OCI-LY1 (cell line): ENCODE measurements around the gene ACAT1.
"Not testable (repeated sequence)": the region's sequence is repeated elsewhere in the genome, so short reads cannot be mapped to it uniquely, and the experiment has no call there.

Source experiments
- H2AFZ ChIP-seq: fragments of 200-600 bp; sonication (generic), shearing (Covaris generic); 2 replicates; pipeline ENCODE4 v1.6.0; 2014; ENCODE audit warnings: antibody characterized with exemption, mild to moderate bottlenecking, low read length
- H3F3A ChIP-seq: fragments of 200-600 bp; sonication (generic), shearing (Covaris generic); 2 replicates; pipeline ENCODE4 v1.6.0; 2014; ENCODE audit warnings: mild to moderate bottlenecking, antibody characterized with exemption, low read length, moderate library complexity; ENCODE audit not compliant: insufficient read depth
- H3K27ac ChIP-seq: fragments of 200-600 bp; sonication (generic); 2 replicates; pipeline ENCODE4 v1.5.1; 2014; ENCODE audit warnings: low read length, mixed run types, mild to moderate bottlenecking, low read depth; ENCODE audit not compliant: poor library complexity, severe bottlenecking
- H3K27me3 ChIP-seq: fragments of 200-600 bp; sonication (generic); 2 replicates; pipeline ENCODE4 v1.6.0; 2014; ENCODE audit warnings: antibody characterized with exemption, mild to moderate bottlenecking, low read length, moderate library complexity; ENCODE audit not compliant: insufficient read depth
- H3K36me3 ChIP-seq: fragments of 200-600 bp; sonication (generic); 2 replicates; pipeline ENCODE4 v1.6.1; 2014; ENCODE audit warnings: mild to moderate bottlenecking, antibody characterized with exemption, low read length, moderate library complexity, mixed read lengths; ENCODE audit not compliant: insufficient read depth
- H3K4me1 ChIP-seq: fragments of 200-600 bp; sonication (generic); 2 replicates; pipeline ENCODE4 v1.5.1; 2014; ENCODE audit warnings: mild to moderate bottlenecking, low read length, moderate library complexity; ENCODE audit not compliant: insufficient read depth, severe bottlenecking
- H3K4me2 ChIP-seq: fragments of 200-600 bp; sonication (generic), shearing (Covaris generic); 2 replicates; pipeline ENCODE4 v1.6.1; 2014; ENCODE audit warnings: low read length
- H3K4me3 ChIP-seq: fragments of 200-600 bp; sonication (generic); 2 replicates; pipeline ENCODE4 v1.5.1; 2014; ENCODE audit warnings: low read length, low read depth, mild to moderate bottlenecking, mixed read lengths; ENCODE audit not compliant: poor library complexity, severe bottlenecking
- H3K79me2 ChIP-seq: fragments of 200-600 bp; shearing (Covaris generic); 2 replicates; pipeline ENCODE4 v1.6.1; 2016; ENCODE audit warnings: mixed run types, low read length, mixed read lengths; ENCODE audit not compliant: insufficient read depth
- H3K9ac ChIP-seq: fragments of 200-600 bp; sonication (generic), shearing (Covaris generic); 2 replicates; pipeline ENCODE4 v1.6.1; 2014; ENCODE audit warnings: mild to moderate bottlenecking, low read length, mixed read lengths
- H3K9me2 ChIP-seq: fragments of 200-600 bp; sonication (generic), shearing (Covaris generic); 2 replicates; pipeline ENCODE4 v1.6.1; 2014; ENCODE audit warnings: low read depth, mild to moderate bottlenecking, low read length, mixed read lengths
- H3K9me3 ChIP-seq: fragments of 200-600 bp; shearing (Covaris generic); 2 replicates; pipeline ENCODE4 v1.6.1; 2014; ENCODE audit warnings: low read length, mixed read lengths
- H4K20me1 ChIP-seq: fragments of 200-600 bp; sonication (generic), shearing (Covaris generic); 2 replicates; pipeline ENCODE4 v1.6.0; 2016; ENCODE audit warnings: mild to moderate bottlenecking, low read length; ENCODE audit not compliant: insufficient read depth
- CTCF ChIP-seq: fragments of 200-600 bp; sonication (generic), shearing (Covaris generic); IDR thresholded peaks from 2 replicates; pipeline ENCODE4 v1.5.1; 2017; ENCODE audit warnings: mild to moderate bottlenecking, antibody characterized with exemption, low read length, moderate library complexity, mixed read lengths
- EZH2 ChIP-seq: fragments of 200-600 bp; sonication (generic), shearing (Covaris generic); IDR thresholded peaks from 2 replicates; pipeline ENCODE4 v1.8.0; 2017; ENCODE audit warnings: borderline replicate concordance, mixed run types, mild to moderate bottlenecking, antibody characterized with exemption, low read length, moderate library complexity, mixed read lengths

Gene ACAT1

GRCh38 chr11:108125096-108125495, 3.7 kb downstream of the ACAT1 start:
- Histone ChIP-seq H3F3A (no peaks in the 10 kb centered on the region), H3K27me3 (no peaks in the 10 kb centered on the region), H4K20me1 (no peaks in the 10 kb centered on the region), H3K4me2 (no peak overlapping the region), H3K4me1 (peaks cover 36% of the 10 kb centered on the region), H3K9ac (no peak overlapping the region), H2AFZ (no peak overlapping the region), H3K79me2 (peaks cover 27% of the 10 kb centered on the region), H3K9me2 (no peaks in the 10 kb centered on the region), H3K36me3 (peaks cover 14% of the 10 kb centered on the region; the same call in 1 of the 2 replicates), H3K4me3 (no peak overlapping the region), H3K9me3 (no peaks in the 10 kb centered on the region), H3K27ac (no peak overlapping the region)
- TF ChIP-seq CTCF (no peak), EZH2 (no peak)

GRCh38 chr11:108128772-108129171, 7.4 kb downstream of the ACAT1 start:
- TF ChIP-seq CTCF (no peak), EZH2 (no peak)
- H3K9ac ChIP-seq: no peak overlapping the region

GRCh38 chr11:108131993-108132392, 10.6 kb downstream of the ACAT1 start:
- H3K36me3 ChIP-seq: peaks cover 52% of the 10 kb centered on the region
- no peak overlapping the region for H3K27ac ChIP-seq
- H3F3A ChIP-seq: no peaks in the 10 kb centered on the region
- no peak overlapping the region for H3K4me2 ChIP-seq
- H3K4me3 ChIP-seq: no peak overlapping the region
- TF ChIP-seq EZH2: no peak
- TF ChIP-seq CTCF: no peak
- no peaks in the 10 kb centered on the region for H3K9me2 ChIP-seq
- no peaks in the 10 kb centered on the region for H3K9me3 ChIP-seq
- no peaks in the 10 kb centered on the region for H3K27me3 ChIP-seq
- no peak overlapping the region for H2AFZ ChIP-seq
- H4K20me1 ChIP-seq: no peaks in the 10 kb centered on the region
- H3K79me2 ChIP-seq: no peaks in the 10 kb centered on the region; the same call in 1 of the 2 replicates
- H3K4me1 ChIP-seq: peaks cover 5% of the 10 kb centered on the region
- no peak overlapping the region for H3K9ac ChIP-seq

More at GRCh38 chr11:108128772-108129171, 7.4 kb downstream of the ACAT1 start:
- no peak overlapping the region for H3K4me3 ChIP-seq
- no peaks in the 10 kb centered on the region for H3F3A ChIP-seq
- no peaks in the 10 kb centered on the region for H3K27me3 ChIP-seq
- no peak overlapping the region for H3K27ac ChIP-seq
- H3K36me3 ChIP-seq: peaks cover 26% of the 10 kb centered on the region
- no peak overlapping the region for H2AFZ ChIP-seq
- no peaks in the 10 kb centered on the region for H4K20me1 ChIP-seq
- H3K79me2 ChIP-seq: peaks cover 10% of the 10 kb centered on the region
- no peaks in the 10 kb centered on the region for H3K9me2 ChIP-seq
- H3K4me1 ChIP-seq: peaks cover 11% of the 10 kb centered on the region
- no peak overlapping the region for H3K4me2 ChIP-seq
- no peaks in the 10 kb centered on the region for H3K9me3 ChIP-seq

- H3K4me2 ChIP-seq, H3K9me2 ChIP-seq, H3F3A ChIP-seq, H3K27me3 ChIP-seq, H3K4me3 ChIP-seq, H3K4me1 ChIP-seq, H3K9me3 ChIP-seq, H3K9ac ChIP-seq, H4K20me1 ChIP-seq, H3K79me2 ChIP-seq, H2AFZ ChIP-seq, H3K27ac ChIP-seq: not testable (repeated sequence)
- H3K36me3 ChIP-seq: peaks cover 51% of the 10 kb centered on the region
These were observed 11.7 kb downstream of the ACAT1 start for GRCh38 chr11:108132993-108133538.
